Activated CD8-positive, alpha-beta memory T cell treated with anti-CD3 and anti-CD28 coated beads, Interleukin-2, amount 50 U/mL, for 24 hours (primary cell): Measurements from ENCODE around the gene CPSF4.

Experiments
- DNase-seq: peaks from one replicate; pipeline ENCODE4 v3.0.0-alpha.2; 2020; ENCODE audit errors: extremely low read depth

The CPSF4 gene

GRCh38 chr7:99438573-99439480, at the start of gene CPSF4, which contains the start of gene PTCD1:
CPSF4 (plus strand) TSS chr7:99438943; CDS start chr7:99439083, 140 bp downstream.
PTCD1 (minus strand) TSS chr7:99438798; CDS start chr7:99435242, 3,556 bp downstream.
- peak; percentile 79 for DNase-seq

- DNase-seq = no peak
These were observed 49.0 kb upstream of the CPSF4 start for GRCh38 chr7:99389772-99390171.

GRCh38 chr7:99390941-99391602, 47.7 kb upstream of the CPSF4 start:
- DNase-seq = no peak

GRCh38 chr7:99392046-99392445, 46.7 kb upstream of the CPSF4 start:
- no peak for DNase-seq

- DNase-seq = no peak
These were observed 45.9 kb upstream of the CPSF4 start for GRCh38 chr7:99392659-99393354.

- DNase-seq = no peak
These were observed 45.2 kb upstream of the CPSF4 start for GRCh38 chr7:99393355-99394187.

- DNase-seq = no peak
These were observed 44.6 kb upstream of the CPSF4 start for GRCh38 chr7:99394188-99394502.

- DNase-seq = no peak
These were observed 43.0 kb upstream of the CPSF4 start for GRCh38 chr7:99395616-99396327.

- no peak for DNase-seq
These were observed 42.1 kb upstream of the CPSF4 start for GRCh38 chr7:99396418-99397296.

- DNase-seq = no peak
These were observed 41.3 kb upstream of the CPSF4 start for GRCh38 chr7:99397297-99397983.

GRCh38 chr7:99398891-99399445, 39.8 kb upstream of the CPSF4 start:
- DNase-seq = no peak

GRCh38 chr7:99399597-99399996, 39.1 kb upstream of the CPSF4 start:
- no peak for DNase-seq

- DNase-seq = no peak
These were observed 35.9 kb upstream of the CPSF4 start for GRCh38 chr7:99402854-99403253.

- no peak for DNase-seq
These were observed 35.0 kb upstream of the CPSF4 start for GRCh38 chr7:99403764-99404163.

GRCh38 chr7:99404235-99404976, 34.3 kb upstream of the CPSF4 start:
- no peak for DNase-seq

GRCh38 chr7:99404977-99405320, 33.8 kb upstream of the CPSF4 start:
- DNase-seq = no peak

GRCh38 chr7:99406557-99406956, 32.2 kb upstream of the CPSF4 start:
- no peak for DNase-seq

GRCh38 chr7:99407872-99408378, 30.8 kb upstream of the CPSF4 start:
- no peak for DNase-seq
